ENCODE data around the gene B3GALT5.
"Not testable (repeated sequence)": the region's sequence is repeated elsewhere in the genome, so short reads cannot be mapped to it uniquely, and the experiment has no call there.

B3GALT5 gene

GRCh38 chr21:39612233-39613040 is at the start of gene B3GALT5:
Gene B3GALT5 (plus strand): TSS chr21:39612940. CDS start chr21:39660560, 47,620 bp downstream.
- DNase-seq (ENCODE audit: low spot score) = peak; percentile 37

- no peak for DNase-seq (ENCODE audit: low spot score)
Observed at GRCh38 chr21:39564200-39564599, 48.5 kb upstream of the B3GALT5 start.

GRCh38 chr21:39567180-39567972 is 45.4 kb upstream of the B3GALT5 start:
- no peak for DNase-seq (ENCODE audit: low spot score)

GRCh38 chr21:39568361-39568760 is 44.4 kb upstream of the B3GALT5 start:
- DNase-seq (ENCODE audit: low spot score) = no peak

GRCh38 chr21:39575775-39576174 is 37.0 kb upstream of the B3GALT5 start:
- DNase-seq (ENCODE audit: low spot score) = no peak

GRCh38 chr21:39576518-39577128 is 36.1 kb upstream of the B3GALT5 start:
- DNase-seq (ENCODE audit: low spot score) = no peak

GRCh38 chr21:39579734-39580332 is 32.9 kb upstream of the B3GALT5 start:
- DNase-seq (ENCODE audit: low spot score) = no peak

- DNase-seq (ENCODE audit: low spot score) = no peak
Observed at GRCh38 chr21:39580744-39581143, 32.0 kb upstream of the B3GALT5 start.

GRCh38 chr21:39581414-39581813 is 31.3 kb upstream of the B3GALT5 start:
- no peak for DNase-seq (ENCODE audit: low spot score)

GRCh38 chr21:39582749-39583148 is 30.0 kb upstream of the B3GALT5 start:
- DNase-seq (ENCODE audit: low spot score) = no peak

- DNase-seq (ENCODE audit: low spot score) = not testable (repeated sequence)
Observed at GRCh38 chr21:39583586-39583985, 29.2 kb upstream of the B3GALT5 start.

GRCh38 chr21:39587376-39587775 is 25.4 kb upstream of the B3GALT5 start:
- no peak for DNase-seq (ENCODE audit: low spot score)

- DNase-seq (ENCODE audit: low spot score) = no peak
Observed at GRCh38 chr21:39588884-39589283, 23.9 kb upstream of the B3GALT5 start.

- no peak for DNase-seq (ENCODE audit: low spot score)
Observed at GRCh38 chr21:39593522-39593921, 19.2 kb upstream of the B3GALT5 start.

- no peak for DNase-seq (ENCODE audit: low spot score)
Observed at GRCh38 chr21:39595465-39595864, 17.3 kb upstream of the B3GALT5 start.

GRCh38 chr21:39597595-39597994 is 15.1 kb upstream of the B3GALT5 start:
- DNase-seq (ENCODE audit: low spot score) = no peak

- no peak for DNase-seq (ENCODE audit: low spot score)
Observed at GRCh38 chr21:39599191-39599970, 13.4 kb upstream of the B3GALT5 start.

- DNase-seq (ENCODE audit: low spot score) = no peak
Observed at GRCh38 chr21:39601187-39601928, 11.4 kb upstream of the B3GALT5 start.

GRCh38 chr21:39602076-39602689 is 10.6 kb upstream of the B3GALT5 start:
- no peak for DNase-seq (ENCODE audit: low spot score)

- DNase-seq (ENCODE audit: low spot score) = no peak
Observed at GRCh38 chr21:39602793-39603192, 9.9 kb upstream of the B3GALT5 start.

All from AG08396 (cell line).